Karpas-422 (cell line): ENCODE results near the gene RAD51B. TPM values are rescaled to one million over a fixed set of nuclear protein-coding genes. Genes with fewer than 3 reads are reported as not detected.

ENCODE experiments used
- DNase-seq: peaks from one replicate; pipeline ENCODE4 v3.0.0-alpha.2; 2015
- H2AFZ ChIP-seq: fragments of 200-600 bp; sonication (generic); 2 replicates; pipeline ENCODE4 v1.6.1; 2014; ENCODE audit warnings: antibody characterized with exemption, low read length, mixed read lengths
- H3K27ac ChIP-seq: fragments of 200-600 bp; sonication (generic); 2 replicates; pipeline ENCODE4 v1.5.1; 2014; ENCODE audit warnings: mild to moderate bottlenecking, low read length, moderate library complexity
- H3K27me3 ChIP-seq: fragments of 200-600 bp; sonication (generic); 2 replicates; pipeline ENCODE4 v1.6.1; 2014; ENCODE audit warnings: low read length, mixed read lengths
- H3K36me3 ChIP-seq: fragments of 200-600 bp; sonication (generic); 2 replicates; pipeline ENCODE4 v1.6.1; 2014; ENCODE audit warnings: low read length, mixed read lengths; ENCODE audit not compliant: insufficient read depth
- H3K4me1 ChIP-seq: fragments of 200-600 bp; sonication (generic); 2 replicates; pipeline ENCODE4 v1.6.1; 2014; ENCODE audit warnings: mild to moderate bottlenecking, low read length, mixed read lengths
- H3K4me2 ChIP-seq: fragments of 200-600 bp; sonication (generic); 2 replicates; pipeline ENCODE4 v1.6.1; 2014; ENCODE audit warnings: low read length, low read depth, mild to moderate bottlenecking; ENCODE audit not compliant: poor library complexity, severe bottlenecking
- H3K4me3 ChIP-seq: fragments of 200-600 bp; sonication (generic); 2 replicates; pipeline ENCODE4 v1.5.1; 2014; ENCODE audit warnings: mild to moderate bottlenecking, antibody characterized with exemption, low read length, mixed read lengths
- H3K79me2 ChIP-seq: fragments of 200-600 bp; sonication (generic); 2 replicates; pipeline ENCODE4 v1.6.1; 2014; ENCODE audit warnings: mild to moderate bottlenecking, low read length, mixed read lengths
- H3K9ac ChIP-seq: fragments of 200-600 bp; sonication (generic); 2 replicates; pipeline ENCODE4 v1.6.0; 2014; ENCODE audit warnings: low read length
- H3K9me2 ChIP-seq: fragments of 200-600 bp; sonication (generic), shearing (Covaris generic); replicated peaks from 2 replicates; pipeline ENCODE4 v1.6.0; 2014; ENCODE audit warnings: mild to moderate bottlenecking, low read length, moderate library complexity; ENCODE audit not compliant: insufficient read depth
- H3K9me3 ChIP-seq: fragments of 300-700, 200-600 bp; sonication (generic); 2 replicates; pipeline ENCODE4 v1.6.1; 2014; ENCODE audit warnings: low read length, mixed read lengths
- H4K20me1 ChIP-seq: fragments of 200-600 bp; sonication (generic); 2 replicates; pipeline ENCODE4 v1.6.1; 2014; ENCODE audit warnings: mild to moderate bottlenecking, antibody characterized with exemption, low read length, low read depth; ENCODE audit not compliant: insufficient read depth
- total RNA-seq: library from RNA; depleted of rRNA; stranded (reverse); fragments of >200 nt; shearing (Covaris generic); gene quantifications from 2 replicates; pipeline ENCODE4 v1.2.3, GENCODE V29; 2014; ENCODE audit warnings: low replicate concordance

RAD51B gene
- total RNA-seq, 1 experiment from 2014 or later, result 107 TPM

- Histone ChIP-seq H3K4me3 (no peak overlapping the region), H3K27ac (no peak overlapping the region), H3K9ac (no peak overlapping the region), H3K27me3 (no peaks in the 10 kb centered on the region), H3K4me1 (peaks cover 37% of the 10 kb centered on the region), H3K9me2 (no peaks in the 10 kb centered on the region), H3K4me2 (no peak overlapping the region), H4K20me1 (no peaks in the 10 kb centered on the region), H2AFZ (no peak overlapping the region), H3K79me2 (no peaks in the 10 kb centered on the region), H3K36me3 (no peaks in the 10 kb centered on the region; the same call in 1 of the 2 replicates), H3K9me3 (no peaks in the 10 kb centered on the region)
- DNase-seq, result no peak
Observed at GRCh38 chr14:68668028-68668427, 848.4 kb downstream of the RAD51B start.

GRCh38 chr14:68668531-68668930 lies 849.0 kb downstream of the RAD51B start:
- Histone ChIP-seq H3K9ac (no peak overlapping the region), H3K36me3 (no peaks in the 10 kb centered on the region; the same call in 1 of the 2 replicates), H3K27me3 (no peaks in the 10 kb centered on the region), H2AFZ (no peak overlapping the region), H3K9me3 (no peaks in the 10 kb centered on the region), H3K79me2 (no peaks in the 10 kb centered on the region), H3K4me3 (no peak overlapping the region), H3K9me2 (no peaks in the 10 kb centered on the region), H4K20me1 (no peaks in the 10 kb centered on the region), H3K27ac (peak overlapping the region; percentile 26; the same call in 1 of the 2 replicates), H3K4me2 (peak overlapping the region; percentile 25), H3K4me1 (peaks cover 37% of the 10 kb centered on the region)
- no peak for DNase-seq

GRCh38 chr14:68669111-68669511 lies 849.5 kb downstream of the RAD51B start:
- peak overlapping the region; percentile 26; the same call in 1 of the 2 replicates for H3K27ac ChIP-seq
- H3K4me1 ChIP-seq, result peaks cover 37% of the 10 kb centered on the region
- DNase-seq, result peak; percentile 83
- H4K20me1 ChIP-seq, result no peaks in the 10 kb centered on the region
- H2AFZ ChIP-seq, result no peak overlapping the region
- no peaks in the 10 kb centered on the region; the same call in 1 of the 2 replicates for H3K36me3 ChIP-seq
- no peak overlapping the region for H3K4me3 ChIP-seq
- H3K9me3 ChIP-seq, result no peaks in the 10 kb centered on the region
- H3K9ac ChIP-seq, result peak overlapping the region; percentile 23; the same call in 1 of the 2 replicates
- H3K4me2 ChIP-seq, result peak overlapping the region; percentile 25
- H3K79me2 ChIP-seq, result no peaks in the 10 kb centered on the region
- no peaks in the 10 kb centered on the region for H3K9me2 ChIP-seq
- no peaks in the 10 kb centered on the region for H3K27me3 ChIP-seq

GRCh38 chr14:68669603-68670358 lies 850.2 kb downstream of the RAD51B start:
- H3K9ac ChIP-seq, result peak overlapping the region; percentile 23; the same call in 1 of the 2 replicates
- H2AFZ ChIP-seq, result no peak overlapping the region
- no peaks in the 10 kb centered on the region for H3K9me2 ChIP-seq
- peak overlapping the region; percentile 15; the same call in 1 of the 2 replicates for H3K27ac ChIP-seq
- H3K36me3 ChIP-seq, result no peaks in the 10 kb centered on the region; the same call in 1 of the 2 replicates
- no peaks in the 10 kb centered on the region for H3K27me3 ChIP-seq
- H3K4me1 ChIP-seq, result peaks cover 41% of the 10 kb centered on the region
- no peaks in the 10 kb centered on the region for H3K9me3 ChIP-seq
- H3K4me2 ChIP-seq, result peak overlapping the region; percentile 25
- H3K4me3 ChIP-seq, result no peak overlapping the region
- H4K20me1 ChIP-seq, result no peaks in the 10 kb centered on the region
- no peaks in the 10 kb centered on the region for H3K79me2 ChIP-seq
- DNase-seq, result no peak

- no peak overlapping the region for H3K4me3 ChIP-seq
- no peak overlapping the region for H3K9ac ChIP-seq
- H3K4me2 ChIP-seq, result no peak overlapping the region
- no peaks in the 10 kb centered on the region for H3K27me3 ChIP-seq
- H3K9me2 ChIP-seq, result no peaks in the 10 kb centered on the region
- H3K27ac ChIP-seq, result no peak overlapping the region
- peaks cover 47% of the 10 kb centered on the region for H3K4me1 ChIP-seq
- H4K20me1 ChIP-seq, result no peaks in the 10 kb centered on the region
- no peaks in the 10 kb centered on the region for H3K79me2 ChIP-seq
- DNase-seq, result no peak
- no peaks in the 10 kb centered on the region; the same call in 1 of the 2 replicates for H3K36me3 ChIP-seq
- H2AFZ ChIP-seq, result no peak overlapping the region
- no peaks in the 10 kb centered on the region for H3K9me3 ChIP-seq
Observed at GRCh38 chr14:68670359-68670715, 850.8 kb downstream of the RAD51B start.

GRCh38 chr14:68671909-68672308 lies 852.3 kb downstream of the RAD51B start:
- Histone ChIP-seq H3K4me1 (peaks cover 49% of the 10 kb centered on the region), H3K27ac (no peak overlapping the region), H3K9me3 (no peaks in the 10 kb centered on the region), H3K79me2 (no peaks in the 10 kb centered on the region), H3K9ac (no peak overlapping the region), H3K4me2 (no peak overlapping the region), H4K20me1 (no peaks in the 10 kb centered on the region), H3K9me2 (no peaks in the 10 kb centered on the region), H2AFZ (no peak overlapping the region), H3K27me3 (no peaks in the 10 kb centered on the region), H3K4me3 (no peak overlapping the region), H3K36me3 (no peaks in the 10 kb centered on the region; the same call in 1 of the 2 replicates)
- DNase-seq, result no peak

- Histone ChIP-seq H2AFZ (no peak overlapping the region), H3K4me2 (no peak overlapping the region), H3K27me3 (no peaks in the 10 kb centered on the region), H3K9ac (no peak overlapping the region), H3K9me2 (no peaks in the 10 kb centered on the region), H3K79me2 (no peaks in the 10 kb centered on the region), H3K4me1 (peaks cover 55% of the 10 kb centered on the region), H4K20me1 (no peaks in the 10 kb centered on the region), H3K4me3 (no peak overlapping the region), H3K36me3 (no peaks in the 10 kb centered on the region; the same call in 1 of the 2 replicates), H3K9me3 (no peaks in the 10 kb centered on the region), H3K27ac (no peak overlapping the region)
- no peak for DNase-seq
Observed at GRCh38 chr14:68672609-68673285, 853.2 kb downstream of the RAD51B start.

GRCh38 chr14:68673464-68673863 lies 853.9 kb downstream of the RAD51B start:
- DNase-seq, result no peak
- Histone ChIP-seq H3K9me3 (no peaks in the 10 kb centered on the region), H3K27ac (no peak overlapping the region), H2AFZ (no peak overlapping the region), H4K20me1 (no peaks in the 10 kb centered on the region), H3K9ac (no peak overlapping the region), H3K79me2 (no peaks in the 10 kb centered on the region), H3K36me3 (no peaks in the 10 kb centered on the region), H3K4me3 (no peak overlapping the region), H3K27me3 (no peaks in the 10 kb centered on the region), H3K4me1 (peaks cover 52% of the 10 kb centered on the region), H3K9me2 (no peaks in the 10 kb centered on the region), H3K4me2 (no peak overlapping the region)
